GM11168 (cell line): Measurements from ENCODE around the gene NDUFB4.
"Not testable (repeated sequence)": the region's sequence is repeated elsewhere in the genome, so short reads cannot be mapped to it uniquely, and the experiment has no call there.

ENCODE experiments used
- in situ Hi-C: fragments of 300-500 bp; cut with MboI; formaldehyde crosslinking; loops from one replicate; pipeline ENCODE4 v1.12.0; 2022; ENCODE audit warnings: low sequenced_read_pairs; ENCODE audit not compliant: unreplicated experiment

NDUFB4 gene

DNA sequence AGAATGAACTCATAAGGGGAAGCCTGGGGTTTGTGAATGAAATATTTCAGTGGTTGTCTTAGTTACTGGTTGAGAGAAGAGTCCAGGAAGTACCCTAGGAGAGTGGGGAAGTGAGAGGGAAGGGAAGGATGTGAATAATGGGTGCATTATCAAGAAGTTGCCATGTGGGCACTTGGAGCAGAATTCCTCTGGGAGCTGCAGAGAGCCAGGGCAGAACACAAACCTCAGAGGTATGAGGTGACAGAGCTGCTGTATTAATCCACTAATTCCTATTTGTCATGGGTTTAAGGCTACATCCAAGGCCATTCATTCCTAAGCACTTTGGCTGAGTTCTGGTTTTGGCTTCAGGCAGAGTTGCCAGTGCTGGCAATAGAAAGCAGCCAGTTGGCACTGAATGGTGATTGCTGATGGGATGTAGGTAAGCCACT, 29.0 kb downstream of the NDUFB4 start:
- in situ Hi-C loops, result no loop called here

GRCh38 chr3:120634539-120634938, 38.4 kb downstream of the NDUFB4 start:
- in situ Hi-C loops, result no loop called here

DNA sequence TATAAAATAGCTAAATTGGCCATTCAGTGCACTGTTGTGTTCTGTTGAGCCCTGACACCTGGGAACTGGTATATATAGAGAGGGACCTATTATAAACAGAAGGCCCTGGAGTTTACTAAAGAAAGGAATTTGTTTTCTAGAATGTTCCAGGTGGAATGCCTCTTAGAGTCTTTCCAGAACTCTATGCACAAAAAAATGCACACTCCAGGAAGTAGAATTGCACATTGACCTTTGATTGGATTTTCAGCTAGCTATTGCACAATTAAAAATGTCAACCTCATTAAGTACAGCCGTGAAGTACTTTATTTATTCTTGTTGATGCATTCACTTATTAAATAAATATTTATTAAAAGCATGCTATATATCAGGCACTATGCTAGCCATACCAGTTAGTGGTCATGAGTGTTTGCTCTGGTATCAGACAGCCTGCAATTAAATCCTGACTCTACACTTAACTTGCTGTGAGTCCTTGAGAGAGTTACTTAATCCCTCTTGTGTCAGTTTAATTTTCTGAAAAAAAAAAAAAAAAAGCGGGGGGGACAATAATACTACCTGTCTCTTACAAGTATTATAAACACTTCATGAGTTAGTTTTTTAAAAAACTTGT, 40.8 kb downstream of the NDUFB4 start:
- in situ Hi-C loops, result no loop called here

DNA sequence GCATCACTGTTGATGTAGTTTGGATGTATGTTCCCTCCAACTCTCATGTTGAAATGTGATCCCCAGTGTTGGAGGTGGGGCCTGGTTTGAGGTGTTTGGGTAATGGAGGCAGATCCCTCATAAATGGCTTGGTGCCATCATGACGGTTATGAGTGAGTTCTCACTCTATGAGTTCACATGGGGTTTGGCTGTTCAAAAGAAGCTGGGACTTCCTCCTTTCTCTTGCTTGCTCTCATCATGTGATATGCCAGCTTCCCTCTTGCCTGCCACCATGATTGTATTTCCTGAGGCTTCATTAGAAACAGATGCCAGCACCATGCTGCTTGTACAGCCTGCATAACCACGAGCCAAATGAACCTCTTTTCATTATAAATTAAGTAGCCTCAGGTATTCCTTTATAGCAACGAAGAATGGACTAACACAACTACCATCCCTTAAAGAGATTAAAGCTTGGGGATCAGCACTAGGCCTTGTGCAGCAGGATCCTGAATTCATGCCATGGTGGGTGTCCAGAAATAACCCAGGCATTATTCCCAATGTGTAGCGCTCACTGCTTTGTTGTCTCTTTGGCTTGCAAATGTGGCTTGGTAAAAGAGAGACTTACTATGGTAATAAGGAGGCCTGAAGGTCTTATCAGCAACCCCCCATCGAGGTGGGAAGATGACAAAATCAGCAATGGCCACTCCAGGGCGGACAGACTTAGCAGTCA, 41.9 kb downstream of the NDUFB4 start:
- in situ Hi-C loops, result no loop called here

DNA sequence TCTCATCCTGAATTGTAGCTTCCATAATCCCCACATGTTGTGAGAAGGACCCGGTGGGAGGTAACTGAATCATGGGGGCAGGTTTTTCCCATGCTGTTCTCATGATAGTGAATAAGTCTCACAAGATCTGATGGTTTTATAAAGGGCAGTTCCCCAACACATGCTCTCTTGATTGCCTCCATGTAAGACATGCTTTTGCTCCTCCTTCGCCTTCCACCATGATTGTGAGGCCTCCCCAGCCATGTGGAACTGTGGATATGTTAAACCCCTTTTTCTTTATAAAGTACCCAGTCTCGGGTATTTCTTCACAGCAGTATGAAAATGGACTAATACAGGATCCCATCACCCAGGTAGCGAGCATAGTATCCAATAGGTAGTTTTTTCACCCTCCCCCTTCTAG, 42.7 kb downstream of the NDUFB4 start:
- in situ Hi-C loops, result not testable (repeated sequence)

- in situ Hi-C loops, result no loop called here
Observed at GRCh38 chr3:120640231-120640630, 44.1 kb downstream of the NDUFB4 start.

DNA sequence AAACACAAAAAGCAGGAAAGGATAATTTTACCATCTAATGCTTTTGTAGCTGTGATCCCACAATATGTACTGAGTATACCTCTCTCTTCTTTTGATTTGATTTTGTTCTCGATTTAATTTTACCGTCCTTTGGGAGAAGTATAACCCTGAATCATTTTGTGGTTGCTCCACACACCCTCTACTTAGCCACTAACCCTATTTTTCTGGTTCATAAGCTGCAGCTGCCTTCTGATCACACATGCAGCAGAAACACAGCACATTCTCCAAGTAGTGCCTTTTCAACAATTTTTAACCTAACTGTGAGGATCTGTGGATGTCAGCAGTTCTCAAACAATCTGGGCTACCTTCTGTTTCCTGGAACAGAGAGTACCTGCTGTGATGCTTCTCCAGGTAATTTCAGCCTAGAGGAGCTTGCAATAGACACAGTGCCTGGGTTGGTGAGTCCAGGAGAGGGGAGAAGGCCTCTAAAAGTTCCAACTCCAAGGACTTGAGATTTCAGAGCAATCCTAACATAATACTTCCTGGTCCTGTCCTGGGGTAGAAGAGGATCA, 45.6 kb downstream of the NDUFB4 start:
- in situ Hi-C loops, result no loop called here

DNA sequence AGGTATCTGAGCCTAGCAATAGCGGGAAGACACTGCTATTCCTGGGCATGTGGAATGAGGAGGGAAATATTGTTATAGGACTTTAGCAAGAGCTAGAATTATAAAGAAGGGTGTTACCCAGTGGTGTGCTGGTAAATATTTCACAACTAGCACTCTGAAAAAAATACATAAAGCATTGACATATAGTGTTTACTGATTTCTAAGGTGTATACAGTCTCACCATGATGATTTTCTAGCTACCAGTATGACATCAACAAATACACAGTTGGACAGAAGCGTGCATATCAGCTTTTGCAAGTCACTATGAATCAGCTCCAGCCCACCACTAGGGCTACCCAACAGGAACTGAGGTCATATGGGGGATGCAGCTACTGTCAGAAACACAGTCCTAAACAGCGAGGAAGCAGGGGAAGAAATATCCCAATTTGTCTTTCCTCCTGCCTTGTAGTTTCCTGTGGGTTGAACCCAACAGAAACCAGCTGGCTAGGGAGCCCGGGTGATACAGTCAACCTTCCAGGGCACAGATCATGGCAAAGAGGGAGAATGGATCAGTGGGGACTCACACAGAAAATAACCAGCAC, 46.3 kb downstream of the NDUFB4 start:
- in situ Hi-C loops, result no loop called here

DNA sequence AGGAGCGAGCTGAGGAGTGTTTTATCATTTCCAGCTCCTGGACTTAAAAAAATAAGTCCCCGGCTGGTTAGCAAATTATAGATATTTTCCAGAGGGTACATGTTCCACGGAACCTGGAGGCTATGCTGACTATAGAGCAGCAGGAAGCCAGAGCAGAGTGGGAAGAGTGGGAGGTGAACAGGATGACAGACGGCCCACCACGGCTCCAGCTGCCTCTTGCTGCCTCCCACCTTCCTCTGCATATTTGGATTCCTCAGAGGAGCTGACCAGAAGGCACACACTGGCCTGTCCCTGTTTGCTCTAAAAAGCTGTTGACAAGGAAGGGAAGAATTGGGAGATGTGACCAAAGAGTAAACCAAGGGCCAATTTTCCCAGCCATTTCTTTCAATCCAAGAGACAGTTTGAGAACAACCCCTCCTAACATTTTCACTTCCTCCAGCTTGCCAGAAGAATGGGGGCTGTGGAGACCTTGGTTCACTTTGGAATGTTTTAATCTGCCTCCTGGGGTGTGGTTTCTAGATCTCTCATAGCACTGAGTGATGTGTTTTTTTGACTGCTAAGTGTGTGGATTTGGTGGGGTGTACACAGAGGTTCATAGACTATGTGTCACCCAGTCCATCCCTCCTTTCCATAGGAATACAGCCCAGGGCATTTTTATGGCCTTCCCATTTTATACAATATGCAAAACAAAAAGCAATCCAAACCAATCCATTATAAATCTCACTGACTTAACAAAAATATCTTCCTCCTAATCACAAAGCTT, 49.1 kb downstream of the NDUFB4 start:
- in situ Hi-C loops, result no loop called here

- in situ Hi-C loops, result no loop called here
Observed at GRCh38 chr3:120646771-120647432, 50.8 kb downstream of the NDUFB4 start.

DNA sequence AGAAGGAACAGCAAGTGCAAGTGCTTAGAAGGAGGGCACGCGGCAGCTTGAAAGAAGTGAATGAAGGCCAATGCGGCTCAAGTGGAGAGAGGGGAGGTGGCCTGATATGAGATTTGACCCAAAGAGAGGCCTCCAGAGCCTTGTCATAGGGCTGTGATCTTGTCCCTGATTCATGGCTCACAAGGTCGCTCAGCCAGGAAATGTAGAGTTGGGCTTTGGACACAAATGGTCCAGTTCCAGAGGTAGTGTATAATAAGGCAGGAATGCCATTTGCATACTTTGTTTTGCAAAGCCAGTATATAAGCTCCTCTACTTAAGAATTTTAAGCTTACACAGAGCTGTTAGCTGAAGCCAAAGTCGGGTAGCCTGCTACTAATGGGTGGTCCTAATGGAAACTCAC, 52.2 kb downstream of the NDUFB4 start:
- in situ Hi-C loops, result no loop called here

DNA sequence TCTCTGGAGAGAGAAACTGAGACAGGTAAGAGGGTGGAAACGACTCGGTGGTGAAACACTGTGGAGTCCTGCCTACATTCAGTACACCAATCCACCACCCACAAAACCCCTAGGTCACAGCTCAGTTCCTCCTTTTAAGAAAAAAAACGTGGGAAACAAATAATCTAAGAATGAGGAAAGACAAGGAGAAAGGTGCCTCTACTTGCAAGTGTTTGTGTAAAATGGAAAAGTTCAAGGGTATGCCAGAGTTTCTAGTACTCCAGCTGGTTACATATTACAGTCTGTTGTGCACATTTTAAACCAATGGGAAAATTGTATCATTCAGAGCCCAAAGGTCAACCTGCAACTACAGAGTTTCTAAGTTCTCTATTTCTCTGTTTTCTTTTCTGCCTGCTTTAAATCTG, 53.7 kb downstream of the NDUFB4 start:
- in situ Hi-C loops, result no loop called here

- in situ Hi-C loops, result no loop called here
Observed at GRCh38 chr3:120650311-120650710, 54.2 kb downstream of the NDUFB4 start.
